ENCODE data around the gene ITGBL1.

Gene ITGBL1

GRCh38 chr13:101450749-101451130 lies 1.7 kb upstream of the ITGBL1 start:
- no peaks in the 10 kb centered on the region for H4K20me1 ChIP-seq (ENCODE audit: insufficient read depth, low read length)
- H3F3A ChIP-seq (ENCODE audit: insufficient read depth, low read length): peaks cover 3% of the 10 kb centered on the region; the same call in 1 of the 2 replicates
- no peak overlapping the region for H3K4me3 ChIP-seq (ENCODE audit: low read length)
- no peak overlapping the region for H3K9ac ChIP-seq (ENCODE audit: low read length)
- H3K4me1 ChIP-seq (ENCODE audit: low read length): no peaks in the 10 kb centered on the region
- TF ChIP-seq EZH2phosphoT487 (IDR thresholded peaks at IDR 0.05; ENCODE audit: low read length) (no peak), EZH2 (optimal IDR thresholded peaks at IDR 0.05; ENCODE audit: low read depth, low read length) (no peak)
- TF ChIP-seq, protein P1, sequence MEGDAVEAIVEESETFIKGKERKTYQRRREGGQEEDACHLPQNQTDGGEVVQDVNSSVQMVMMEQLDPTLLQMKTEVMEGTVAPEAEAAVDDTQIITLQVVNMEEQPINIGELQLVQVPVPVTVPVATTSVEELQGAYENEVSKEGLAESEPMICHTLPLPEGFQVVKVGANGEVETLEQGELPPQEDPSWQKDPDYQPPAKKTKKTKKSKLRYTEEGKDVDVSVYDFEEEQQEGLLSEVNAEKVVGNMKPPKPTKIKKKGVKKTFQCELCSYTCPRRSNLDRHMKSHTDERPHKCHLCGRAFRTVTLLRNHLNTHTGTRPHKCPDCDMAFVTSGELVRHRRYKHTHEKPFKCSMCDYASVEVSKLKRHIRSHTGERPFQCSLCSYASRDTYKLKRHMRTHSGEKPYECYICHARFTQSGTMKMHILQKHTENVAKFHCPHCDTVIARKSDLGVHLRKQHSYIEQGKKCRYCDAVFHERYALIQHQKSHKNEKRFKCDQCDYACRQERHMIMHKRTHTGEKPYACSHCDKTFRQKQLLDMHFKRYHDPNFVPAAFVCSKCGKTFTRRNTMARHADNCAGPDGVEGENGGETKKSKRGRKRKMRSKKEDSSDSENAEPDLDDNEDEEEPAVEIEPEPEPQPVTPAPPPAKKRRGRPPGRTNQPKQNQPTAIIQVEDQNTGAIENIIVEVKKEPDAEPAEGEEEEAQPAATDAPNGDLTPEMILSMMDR (IDR thresholded peaks at IDR 0.05; ENCODE audit: low read length): no peak
- no peaks in the 10 kb centered on the region for H3K36me3 ChIP-seq (replicated peaks; ENCODE audit: insufficient read depth, low read length)
- no peaks in the 10 kb centered on the region for H3K9me2 ChIP-seq (replicated peaks; ENCODE audit: insufficient read depth, low read length)
- no peaks in the 10 kb centered on the region for H3K9me3 ChIP-seq (replicated peaks; ENCODE audit: insufficient read depth, low read length)
- H3K79me2 ChIP-seq (ENCODE audit: low read length): no peaks in the 10 kb centered on the region
- H3K27me3 ChIP-seq (replicated peaks; ENCODE audit: insufficient read depth, low read length): no peaks in the 10 kb centered on the region
- H2AFZ ChIP-seq (ENCODE audit: low read length): no peak overlapping the region
- DNase-seq: no peak
- H3K27ac ChIP-seq (ENCODE audit: low read length): no peak overlapping the region
- no peak overlapping the region for H3K4me2 ChIP-seq (ENCODE audit: low read depth, low read length)

GRCh38 chr13:101451641-101452040 lies 834 bp upstream of the ITGBL1 start:
- Histone ChIP-seq H3K79me2 (ENCODE audit: low read length) (no peaks in the 10 kb centered on the region), H3F3A (ENCODE audit: insufficient read depth, low read length) (peaks cover 3% of the 10 kb centered on the region; the same call in 1 of the 2 replicates), H3K9me2 (replicated peaks; ENCODE audit: insufficient read depth, low read length) (no peaks in the 10 kb centered on the region), H3K36me3 (replicated peaks; ENCODE audit: insufficient read depth, low read length) (no peaks in the 10 kb centered on the region), H3K9me3 (replicated peaks; ENCODE audit: insufficient read depth, low read length) (no peaks in the 10 kb centered on the region), H3K27me3 (replicated peaks; ENCODE audit: insufficient read depth, low read length) (no peaks in the 10 kb centered on the region), H3K4me3 (ENCODE audit: low read length) (no peak overlapping the region), H3K4me2 (ENCODE audit: low read depth, low read length) (no peak overlapping the region), H2AFZ (ENCODE audit: low read length) (no peak overlapping the region), H3K27ac (ENCODE audit: low read length) (no peak overlapping the region), H3K4me1 (ENCODE audit: low read length) (no peaks in the 10 kb centered on the region), H4K20me1 (ENCODE audit: insufficient read depth, low read length) (no peaks in the 10 kb centered on the region), H3K9ac (ENCODE audit: low read length) (no peak overlapping the region)
- TF ChIP-seq, protein P1 (IDR thresholded peaks at IDR 0.05; ENCODE audit: low read length): no peak
- TF ChIP-seq EZH2phosphoT487 (IDR thresholded peaks at IDR 0.05; ENCODE audit: low read length) (no peak), EZH2 (optimal IDR thresholded peaks at IDR 0.05; ENCODE audit: low read depth, low read length) (no peak)
- DNase-seq: no peak

DNA sequence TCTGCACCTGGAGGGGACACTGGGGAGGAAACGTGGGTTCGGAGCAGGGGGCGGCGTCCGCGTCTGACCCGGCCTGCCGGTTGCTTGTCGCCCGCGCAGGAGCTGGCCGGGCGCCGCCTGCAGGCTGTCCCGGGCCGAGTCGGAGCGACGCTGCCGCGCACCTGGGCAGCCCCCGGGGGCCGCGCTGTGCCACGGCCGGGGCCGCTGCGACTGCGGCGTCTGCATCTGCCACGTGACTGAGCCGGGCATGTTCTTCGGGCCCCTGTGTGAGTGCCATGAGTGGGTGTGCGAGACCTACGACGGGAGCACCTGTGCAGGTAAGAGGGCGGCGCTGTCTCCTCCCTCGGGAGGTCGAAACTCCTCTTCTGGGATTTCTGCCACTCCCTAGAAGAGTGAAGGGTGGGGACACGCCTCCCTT lies 1.3 kb downstream of the ITGBL1 start:
- H2AFZ ChIP-seq (ENCODE audit: low read length): peak overlapping the region; percentile 88
- H3K9me2 ChIP-seq (replicated peaks; ENCODE audit: insufficient read depth, low read length): no peaks in the 10 kb centered on the region
- no peaks in the 10 kb centered on the region for H4K20me1 ChIP-seq (ENCODE audit: insufficient read depth, low read length)
- peak overlapping the region; percentile 83 for H3K4me2 ChIP-seq (ENCODE audit: low read depth, low read length)
- no peaks in the 10 kb centered on the region for H3K9me3 ChIP-seq (replicated peaks; ENCODE audit: insufficient read depth, low read length)
- peaks cover 3% of the 10 kb centered on the region; the same call in 1 of the 2 replicates for H3F3A ChIP-seq (ENCODE audit: insufficient read depth, low read length)
- DNase-seq: peak; percentile 71
- no peaks in the 10 kb centered on the region for H3K27me3 ChIP-seq (replicated peaks; ENCODE audit: insufficient read depth, low read length)
- peak overlapping the region; percentile 55; the same call in 1 of the 2 replicates for H3K9ac ChIP-seq (ENCODE audit: low read length)
- TF ChIP-seq, protein P1 (IDR thresholded peaks at IDR 0.05; ENCODE audit: low read length): peak; percentile 50
- TF ChIP-seq EZH2 (optimal IDR thresholded peaks at IDR 0.05; ENCODE audit: low read depth, low read length) (no peak), EZH2phosphoT487 (IDR thresholded peaks at IDR 0.05; ENCODE audit: low read length) (no peak)
- no peaks in the 10 kb centered on the region for H3K4me1 ChIP-seq (ENCODE audit: low read length)
- H3K79me2 ChIP-seq (ENCODE audit: low read length): no peaks in the 10 kb centered on the region
- H3K27ac ChIP-seq (ENCODE audit: low read length): peak overlapping the region; percentile 43; the same call in 1 of the 2 replicates
- no peaks in the 10 kb centered on the region for H3K36me3 ChIP-seq (replicated peaks; ENCODE audit: insufficient read depth, low read length)
- H3K4me3 ChIP-seq (ENCODE audit: low read length): peak overlapping the region; percentile 80

Data from MM.1S (cell line).